Ishikawa (cell line): ENCODE data around the gene EAF1.

ENCODE experiments used
- EP300 ChIP-seq: IDR thresholded peaks from 2 replicates; pipeline ENCODE4 v1.6.1; 2012; ENCODE audit warnings: borderline replicate concordance
- TCF12 ChIP-seq: IDR thresholded peaks from 2 replicates; pipeline ENCODE4 v1.6.1; 2012; ENCODE audit warnings: low read depth
- ZBTB7A ChIP-seq: IDR thresholded peaks from 2 replicates; pipeline ENCODE4 v1.6.1; 2012; ENCODE audit warnings: low read depth
- TF ChIP-seq, protein P1 (sequence below): IDR thresholded peaks from 2 replicates; pipeline ENCODE4 v1.6.1; 2012; ENCODE audit warnings: low read depth, mild to moderate bottlenecking
- TF ChIP-seq, protein P2 (sequence below): IDR thresholded peaks from 2 replicates; pipeline ENCODE4 v1.6.1; 2012

DNA sequence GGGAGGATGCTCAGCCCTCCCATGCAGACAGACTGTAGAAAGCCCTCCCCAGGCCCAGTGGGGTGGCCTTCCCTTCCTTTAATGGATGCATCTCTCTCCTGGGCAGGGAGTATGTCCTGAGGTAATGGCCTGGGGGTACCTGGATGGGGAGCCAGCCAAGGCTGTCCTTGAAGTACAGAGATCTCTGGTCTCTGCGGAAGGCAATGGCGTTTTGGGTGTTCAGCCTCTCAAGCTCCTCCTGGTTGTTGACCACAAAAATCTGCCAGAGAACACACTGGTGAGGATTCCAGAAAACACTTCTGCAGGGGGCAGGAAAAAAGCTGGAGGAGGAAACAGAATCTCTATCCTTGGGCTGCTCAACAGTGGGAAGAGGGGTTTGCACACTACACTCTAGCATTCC lies 28.9 kb downstream of the EAF1 start:
- TF ChIP-seq TCF12 (no peak), EP300 (no peak), ZBTB7A (no peak)
- TF ChIP-seq, protein P1, sequence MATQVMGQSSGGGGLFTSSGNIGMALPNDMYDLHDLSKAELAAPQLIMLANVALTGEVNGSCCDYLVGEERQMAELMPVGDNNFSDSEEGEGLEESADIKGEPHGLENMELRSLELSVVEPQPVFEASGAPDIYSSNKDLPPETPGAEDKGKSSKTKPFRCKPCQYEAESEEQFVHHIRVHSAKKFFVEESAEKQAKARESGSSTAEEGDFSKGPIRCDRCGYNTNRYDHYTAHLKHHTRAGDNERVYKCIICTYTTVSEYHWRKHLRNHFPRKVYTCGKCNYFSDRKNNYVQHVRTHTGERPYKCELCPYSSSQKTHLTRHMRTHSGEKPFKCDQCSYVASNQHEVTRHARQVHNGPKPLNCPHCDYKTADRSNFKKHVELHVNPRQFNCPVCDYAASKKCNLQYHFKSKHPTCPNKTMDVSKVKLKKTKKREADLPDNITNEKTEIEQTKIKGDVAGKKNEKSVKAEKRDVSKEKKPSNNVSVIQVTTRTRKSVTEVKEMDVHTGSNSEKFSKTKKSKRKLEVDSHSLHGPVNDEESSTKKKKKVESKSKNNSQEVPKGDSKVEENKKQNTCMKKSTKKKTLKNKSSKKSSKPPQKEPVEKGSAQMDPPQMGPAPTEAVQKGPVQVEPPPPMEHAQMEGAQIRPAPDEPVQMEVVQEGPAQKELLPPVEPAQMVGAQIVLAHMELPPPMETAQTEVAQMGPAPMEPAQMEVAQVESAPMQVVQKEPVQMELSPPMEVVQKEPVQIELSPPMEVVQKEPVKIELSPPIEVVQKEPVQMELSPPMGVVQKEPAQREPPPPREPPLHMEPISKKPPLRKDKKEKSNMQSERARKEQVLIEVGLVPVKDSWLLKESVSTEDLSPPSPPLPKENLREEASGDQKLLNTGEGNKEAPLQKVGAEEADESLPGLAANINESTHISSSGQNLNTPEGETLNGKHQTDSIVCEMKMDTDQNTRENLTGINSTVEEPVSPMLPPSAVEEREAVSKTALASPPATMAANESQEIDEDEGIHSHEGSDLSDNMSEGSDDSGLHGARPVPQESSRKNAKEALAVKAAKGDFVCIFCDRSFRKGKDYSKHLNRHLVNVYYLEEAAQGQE: no peak
- TF ChIP-seq, protein P2, sequence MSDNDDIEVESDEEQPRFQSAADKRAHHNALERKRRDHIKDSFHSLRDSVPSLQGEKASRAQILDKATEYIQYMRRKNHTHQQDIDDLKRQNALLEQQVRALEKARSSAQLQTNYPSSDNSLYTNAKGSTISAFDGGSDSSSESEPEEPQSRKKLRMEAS: no peak
